Endothelial cell of umbilical vein (primary cell): ENCODE measurements around the gene ACER3.

Experiments
- EZH2 ChIP-seq: IDR thresholded peaks from 2 replicates; pipeline ENCODE4 v1.6.1; 2012; ENCODE audit warnings: borderline replicate concordance, low read depth, mild to moderate bottlenecking, moderate library complexity, low read length, inconsistent platforms; ENCODE audit not compliant: severe bottlenecking
- FOS ChIP-seq: IDR thresholded peaks from 2 replicates; pipeline ENCODE4 v1.6.1; 2011; ENCODE audit warnings: mild to moderate bottlenecking, low read length, moderate library complexity, borderline replicate concordance; ENCODE audit not compliant: insufficient read depth
- GATA2 ChIP-seq: IDR thresholded peaks from 2 replicates; pipeline ENCODE4 v1.7.0; 2011; ENCODE audit warnings: low read depth, mild to moderate bottlenecking, moderate library complexity, mixed read lengths, low read length; ENCODE audit not compliant: insufficient read length, insufficient read depth
- JUN ChIP-seq: IDR thresholded peaks from 2 replicates; pipeline ENCODE4 v1.6.1; 2011; ENCODE audit warnings: borderline replicate concordance, low read depth; ENCODE audit not compliant: insufficient read length, insufficient read depth
- MYC ChIP-seq: IDR thresholded peaks from one replicate; pipeline ENCODE4 v1.6.1; 2011; ENCODE audit warnings: mild to moderate bottlenecking, low read depth, low read length
- POLR2A ChIP-seq: IDR thresholded peaks from 2 replicates; pipeline ENCODE4 v1.6.1; 2012; ENCODE audit warnings: low read depth, mild to moderate bottlenecking, control low read depth, low read length
- POLR2AphosphoS5 ChIP-seq: IDR thresholded peaks from 2 replicates; pipeline ENCODE4 v1.6.1; 2012; ENCODE audit warnings: low read depth, mild to moderate bottlenecking, control low read depth, low read length, moderate library complexity; ENCODE audit not compliant: insufficient read depth
- TF ChIP-seq, protein P1 (sequence below): IDR thresholded peaks from 2 replicates; pipeline ENCODE4 v1.6.1; 2011; ENCODE audit not compliant: insufficient read depth, insufficient read length
- TF ChIP-seq, protein P2 (sequence below), 2 donors: IDR thresholded peaks; 1 replicate in 1 of 2; 2 replicates in 1 of 2; pipeline ENCODE4 v1.5.1; 2011; ENCODE audit warnings: low read length in 2 of 2, mild to moderate bottlenecking in 2 of 2, moderate library complexity in 2 of 2, control low read depth in 1 of 2, inconsistent platforms in 1 of 2, low read depth in 1 of 2; ENCODE audit not compliant: insufficient read depth in 1 of 2; ENCODE audit errors: extremely low read depth in 1 of 2

DNA sequence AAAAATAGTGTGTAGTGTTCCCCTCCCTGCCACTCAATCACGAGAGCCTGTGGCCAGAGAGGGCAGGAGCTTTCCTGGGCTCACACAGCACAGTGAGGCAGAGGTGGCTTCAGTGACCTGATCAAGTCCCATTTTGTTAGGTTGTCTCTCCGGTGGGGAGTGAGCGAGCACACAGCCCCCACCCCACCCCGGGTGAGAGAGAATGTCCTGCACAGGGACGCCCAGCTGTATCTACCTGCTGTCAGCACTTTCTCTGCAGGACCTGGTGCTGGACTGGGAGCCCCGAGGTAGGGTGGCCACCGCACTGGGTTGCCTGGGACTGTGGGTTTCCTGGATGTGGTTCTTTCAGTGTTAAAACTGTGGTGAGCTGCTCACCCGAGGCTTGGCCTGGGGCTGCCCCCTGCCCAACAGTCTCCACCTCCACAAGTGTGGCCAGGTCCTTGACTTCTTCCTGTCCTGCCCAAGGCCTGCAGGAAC is 212.2 kb downstream of the ACER3 start:
- TF ChIP-seq, protein P1, sequence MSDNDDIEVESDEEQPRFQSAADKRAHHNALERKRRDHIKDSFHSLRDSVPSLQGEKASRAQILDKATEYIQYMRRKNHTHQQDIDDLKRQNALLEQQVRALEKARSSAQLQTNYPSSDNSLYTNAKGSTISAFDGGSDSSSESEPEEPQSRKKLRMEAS, result no peak
- TF ChIP-seq, protein P2, sequence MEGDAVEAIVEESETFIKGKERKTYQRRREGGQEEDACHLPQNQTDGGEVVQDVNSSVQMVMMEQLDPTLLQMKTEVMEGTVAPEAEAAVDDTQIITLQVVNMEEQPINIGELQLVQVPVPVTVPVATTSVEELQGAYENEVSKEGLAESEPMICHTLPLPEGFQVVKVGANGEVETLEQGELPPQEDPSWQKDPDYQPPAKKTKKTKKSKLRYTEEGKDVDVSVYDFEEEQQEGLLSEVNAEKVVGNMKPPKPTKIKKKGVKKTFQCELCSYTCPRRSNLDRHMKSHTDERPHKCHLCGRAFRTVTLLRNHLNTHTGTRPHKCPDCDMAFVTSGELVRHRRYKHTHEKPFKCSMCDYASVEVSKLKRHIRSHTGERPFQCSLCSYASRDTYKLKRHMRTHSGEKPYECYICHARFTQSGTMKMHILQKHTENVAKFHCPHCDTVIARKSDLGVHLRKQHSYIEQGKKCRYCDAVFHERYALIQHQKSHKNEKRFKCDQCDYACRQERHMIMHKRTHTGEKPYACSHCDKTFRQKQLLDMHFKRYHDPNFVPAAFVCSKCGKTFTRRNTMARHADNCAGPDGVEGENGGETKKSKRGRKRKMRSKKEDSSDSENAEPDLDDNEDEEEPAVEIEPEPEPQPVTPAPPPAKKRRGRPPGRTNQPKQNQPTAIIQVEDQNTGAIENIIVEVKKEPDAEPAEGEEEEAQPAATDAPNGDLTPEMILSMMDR (IDR thresholded peaks at IDR 0.05; ENCODE audit: extremely low read depth in 1 of 2, insufficient read depth in 1 of 2, low read depth in 1 of 2, low read length in 2 of 2), result no peak
- TF ChIP-seq EZH2 (no peak), JUN (no peak), POLR2AphosphoS5 (no peak), MYC (no peak), POLR2A (no peak), FOS (no peak), GATA2 (no peak)
